GM19328 (cell line): ENCODE results near the gene IL23A.
"Not testable (repeated sequence)": the region's sequence is repeated elsewhere in the genome, so short reads cannot be mapped to it uniquely, and the experiment has no call there.

Source experiments
- ATAC-seq: cut with Tn5 transposase; IDR thresholded peaks from one replicate; pipeline ENCODE4 v1.9.1; 2021; ENCODE audit warnings: mild to moderate bottlenecking, moderate library complexity; ENCODE audit not compliant: unreplicated experiment

Gene IL23A

GRCh38 chr12:56338308-56339157 lies at the start of gene IL23A:
Gene IL23A (plus strand): TSS chr12:56338884. CDS start chr12:56339045, 161 bp downstream.
- no peak for ATAC-seq

- no peak for ATAC-seq
These were observed 44.9 kb upstream of the IL23A start for GRCh38 chr12:56293795-56294194.

DNA sequence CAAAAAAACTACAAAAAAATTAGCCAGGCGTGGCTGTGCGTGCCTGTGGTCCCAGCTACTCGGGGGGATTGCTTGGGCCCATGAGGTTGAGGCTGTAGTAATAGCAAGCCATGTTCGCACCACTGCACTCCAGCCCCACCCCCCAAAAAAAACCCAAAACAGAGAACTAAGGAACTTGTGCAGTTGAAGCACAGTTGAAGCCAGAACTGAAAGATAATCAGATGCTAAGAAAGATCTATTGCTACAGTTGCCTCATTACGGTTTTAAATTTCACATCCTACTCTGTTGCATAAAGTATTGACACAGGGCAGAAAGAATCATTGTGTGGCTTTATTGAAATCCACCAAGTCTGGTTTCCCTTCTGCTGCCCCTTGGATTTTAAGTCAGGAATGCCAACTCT lies 42.4 kb upstream of the IL23A start:
- no peak for ATAC-seq

DNA sequence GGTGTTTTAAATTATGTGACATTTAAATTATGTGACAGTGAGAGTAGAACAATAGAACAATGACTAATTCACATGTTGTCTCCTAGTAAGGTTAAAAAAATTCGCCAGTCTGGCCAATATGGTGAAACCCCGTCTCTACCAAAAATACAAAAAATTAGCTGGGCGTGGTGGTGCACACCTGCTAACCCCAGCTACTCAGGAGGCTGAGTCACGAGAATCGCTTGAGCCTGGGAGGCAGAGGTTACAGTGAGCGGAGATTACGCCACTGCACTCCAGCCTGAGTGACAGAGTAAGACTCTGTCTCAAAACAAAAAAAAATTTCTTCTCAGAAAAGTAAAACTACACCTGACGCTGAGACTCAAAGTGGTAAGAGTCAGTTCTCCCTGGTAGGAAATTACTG lies 41.3 kb upstream of the IL23A start:
- no peak for ATAC-seq

DNA sequence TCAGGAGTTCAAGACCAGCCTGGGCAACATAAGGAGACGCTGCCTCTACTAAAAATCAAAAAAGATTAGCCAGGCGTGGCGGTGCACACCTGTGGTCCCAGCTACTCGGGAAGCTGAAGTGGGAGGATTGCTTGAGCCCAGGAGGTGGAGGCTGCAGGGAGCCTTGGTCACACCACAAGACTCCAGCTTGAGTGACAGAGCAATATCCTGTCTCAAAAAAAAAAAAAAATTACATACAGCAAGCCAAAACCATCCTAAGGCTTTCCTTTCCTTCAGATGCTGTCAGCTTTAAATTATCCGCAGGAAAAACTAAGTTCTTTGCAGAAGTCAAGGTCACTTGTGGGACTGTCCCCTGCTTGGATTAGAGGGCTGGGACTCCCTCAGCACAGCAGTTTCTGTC lies 39.9 kb upstream of the IL23A start:
- no peak for ATAC-seq

- ATAC-seq = no peak
These were observed 39.3 kb upstream of the IL23A start for GRCh38 chr12:56299308-56299852.

DNA sequence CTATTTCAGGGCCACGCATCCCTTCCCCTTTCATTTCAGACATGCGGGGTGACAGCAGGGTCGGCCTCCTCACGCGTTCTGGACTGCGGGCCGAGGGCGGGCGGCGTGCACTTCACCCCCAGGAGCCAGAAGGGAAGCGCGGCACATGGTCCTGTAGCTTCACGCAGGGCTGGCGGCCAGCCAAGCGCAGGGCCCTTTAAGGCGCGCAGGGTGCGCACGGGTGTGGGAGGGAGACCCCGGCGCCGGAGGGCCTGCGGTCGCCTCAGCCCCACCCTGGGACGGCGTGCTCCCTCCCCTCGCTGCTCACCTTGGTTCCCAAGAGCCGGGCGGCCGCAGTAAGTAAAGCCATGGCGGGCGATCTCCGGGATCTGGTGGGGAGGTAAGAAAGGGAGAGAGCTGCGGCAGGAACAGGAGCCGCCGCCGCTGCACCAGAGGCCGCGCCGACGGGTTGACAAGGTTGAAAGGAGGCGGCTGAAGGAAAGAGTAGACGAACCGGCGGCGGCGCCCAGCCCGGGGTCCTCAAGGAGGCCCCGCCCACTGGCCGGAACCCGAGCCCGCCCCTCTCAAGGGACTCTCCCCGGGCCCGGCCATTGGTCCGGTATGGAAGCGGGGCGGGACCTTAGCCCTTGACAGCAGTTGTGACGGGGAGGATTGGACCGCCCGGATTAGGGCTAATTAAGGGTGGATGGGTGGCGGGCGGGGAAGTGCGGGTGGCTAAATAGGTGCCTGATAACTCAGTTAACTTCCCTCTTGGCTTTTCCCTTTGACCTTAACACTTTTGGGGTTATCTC lies 38.6 kb upstream of the IL23A start, which contains the start of gene CS:
CS (minus strand) TSS at position 478 of the 791 bp plus-strand sequence; CDS start at position 349, 129 bp downstream.
- ATAC-seq = peak; percentile 96

DNA sequence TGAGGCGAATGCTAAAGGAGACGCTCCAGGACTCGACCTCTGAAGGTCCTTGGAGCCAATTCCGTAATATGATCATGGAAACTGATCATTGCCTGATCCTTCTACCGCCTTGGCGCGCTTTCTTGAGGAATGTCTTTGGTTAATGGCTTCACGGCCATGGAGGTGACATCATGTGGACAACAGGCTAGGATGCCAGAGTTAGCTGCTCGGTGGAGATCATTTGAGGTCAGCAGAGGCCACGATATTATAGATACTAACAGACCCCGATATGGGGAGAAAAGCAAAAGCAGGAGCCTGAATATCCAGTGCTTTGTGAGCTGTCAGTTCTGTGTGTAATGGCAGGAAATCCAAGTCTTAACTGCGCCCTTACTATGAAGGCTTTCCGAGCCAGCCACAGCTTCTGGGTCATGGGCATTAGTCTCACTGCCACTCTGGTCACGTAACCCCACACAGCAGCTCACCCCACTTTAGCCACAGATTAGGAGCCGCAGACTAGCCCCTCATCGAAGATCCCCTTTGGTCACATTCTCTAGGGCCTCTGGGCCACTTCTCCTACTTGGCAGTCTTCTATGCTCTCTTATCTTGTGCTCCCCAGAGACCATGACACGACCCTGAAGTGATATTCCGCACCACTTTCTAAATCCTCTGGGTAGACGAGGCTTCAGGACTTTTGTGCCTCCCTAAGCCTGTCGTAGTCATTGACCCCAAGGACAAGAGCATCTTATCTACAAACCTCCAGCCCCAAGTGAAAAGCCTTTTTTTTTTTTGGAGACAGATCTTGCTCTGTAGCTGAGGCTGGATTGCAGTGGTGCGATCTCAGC lies 37.8 kb upstream of the IL23A start:
- no peak for ATAC-seq

DNA sequence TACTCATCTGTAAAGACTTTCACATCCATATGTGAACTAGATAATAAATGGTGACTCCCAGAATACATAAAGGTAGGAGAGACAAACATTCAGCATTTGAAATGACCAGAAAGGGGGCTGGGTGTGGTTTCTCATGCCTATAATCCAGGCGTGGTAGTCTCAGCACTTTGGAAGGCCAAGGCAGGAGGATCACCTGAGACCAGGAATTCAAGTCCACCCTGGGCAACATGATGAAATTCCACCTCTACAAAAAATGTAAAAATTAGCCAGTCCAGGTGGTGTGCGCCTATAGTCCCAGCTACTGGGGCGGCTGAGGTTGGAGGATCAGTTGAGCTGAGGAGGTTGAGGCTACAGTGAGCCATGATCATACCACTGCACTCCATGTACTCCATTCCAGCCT lies 34.4 kb upstream of the IL23A start:
- ATAC-seq = no peak

DNA sequence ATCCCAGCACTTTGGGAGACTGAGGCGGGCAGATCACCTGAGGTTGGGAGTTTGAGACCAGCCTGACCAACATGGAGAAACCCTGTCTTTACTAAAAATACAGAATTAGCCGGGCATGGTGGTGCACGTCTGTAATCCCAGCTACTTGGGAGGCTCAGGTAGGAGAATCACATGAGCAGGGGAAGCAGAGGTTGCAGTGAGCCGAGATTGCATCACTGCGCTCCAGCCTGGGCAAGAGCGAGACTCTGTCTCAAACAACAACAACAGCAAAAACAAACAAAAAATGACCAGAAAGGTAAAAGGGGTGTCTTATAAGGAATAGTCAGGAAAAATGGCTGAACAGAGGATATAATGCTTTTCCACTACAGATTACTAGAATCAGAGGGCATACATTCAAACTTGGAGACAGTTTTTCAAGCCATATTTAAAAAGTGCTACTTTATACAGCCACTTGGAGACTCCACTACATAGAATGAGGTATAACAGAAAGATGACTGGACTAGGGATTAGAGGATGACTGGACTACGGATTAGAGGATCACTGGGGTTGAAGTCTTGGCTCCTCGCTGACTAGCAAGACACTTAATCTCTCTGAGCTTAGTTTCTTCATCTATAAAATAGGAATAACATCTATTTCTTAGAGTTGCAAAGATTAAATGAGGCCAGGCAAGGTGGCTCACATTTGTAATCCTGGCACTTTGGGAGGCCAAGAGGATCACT lies 33.7 kb upstream of the IL23A start:
- no peak for ATAC-seq

GRCh38 chr12:56307221-56307965 lies 31.3 kb upstream of the IL23A start:
- ATAC-seq = no peak

DNA sequence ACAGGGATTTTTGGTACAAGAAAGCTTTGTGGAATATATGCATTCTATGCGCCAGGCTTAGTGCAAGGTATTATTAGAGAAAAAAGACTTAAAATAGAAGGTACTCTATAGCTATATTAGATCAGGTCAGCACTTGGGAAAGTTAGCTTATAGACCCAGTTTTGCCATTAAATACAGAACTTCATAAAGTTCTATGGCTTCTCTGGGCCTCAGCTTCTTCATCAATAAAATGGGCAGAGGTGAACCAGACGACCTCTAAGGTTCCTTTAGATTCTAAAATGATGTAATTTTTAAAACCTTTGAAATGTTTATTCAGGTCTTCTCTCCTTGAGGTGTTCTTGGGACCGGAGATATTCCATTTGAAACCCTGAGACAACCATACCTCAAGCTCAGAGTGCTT lies 30.0 kb upstream of the IL23A start:
- ATAC-seq = no peak

- ATAC-seq = no peak
These were observed 27.7 kb upstream of the IL23A start for GRCh38 chr12:56311003-56311402.

DNA sequence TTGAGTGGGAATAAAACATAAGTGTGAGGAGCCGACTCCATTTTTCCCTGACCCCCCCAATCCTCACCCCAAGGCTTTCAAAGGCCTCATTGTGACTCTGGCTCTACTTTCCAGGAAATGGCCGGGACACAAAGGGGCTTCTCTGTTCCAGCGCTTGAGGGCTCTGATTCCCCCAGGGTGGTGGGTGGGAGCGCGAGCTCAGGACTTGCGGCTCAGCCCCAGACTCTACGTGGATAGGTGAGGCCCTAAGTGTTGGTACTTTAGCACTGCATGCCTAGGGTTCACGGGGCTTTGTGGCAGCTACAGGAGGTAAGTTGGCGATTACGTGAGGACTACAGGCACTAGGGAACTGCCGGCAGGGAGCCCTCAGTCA lies 23.4 kb upstream of the IL23A start:
- ATAC-seq = no peak

GRCh38 chr12:56315622-56316473 lies 22.8 kb upstream of the IL23A start, which contains the start of gene CNPY2:
Gene CNPY2 (minus strand): TSS chr12:56315988. CDS start chr12:56315217, 771 bp downstream.
- peak; percentile 87 for ATAC-seq

- no peak for ATAC-seq
These were observed 21.0 kb upstream of the IL23A start for GRCh38 chr12:56317675-56318074.

DNA sequence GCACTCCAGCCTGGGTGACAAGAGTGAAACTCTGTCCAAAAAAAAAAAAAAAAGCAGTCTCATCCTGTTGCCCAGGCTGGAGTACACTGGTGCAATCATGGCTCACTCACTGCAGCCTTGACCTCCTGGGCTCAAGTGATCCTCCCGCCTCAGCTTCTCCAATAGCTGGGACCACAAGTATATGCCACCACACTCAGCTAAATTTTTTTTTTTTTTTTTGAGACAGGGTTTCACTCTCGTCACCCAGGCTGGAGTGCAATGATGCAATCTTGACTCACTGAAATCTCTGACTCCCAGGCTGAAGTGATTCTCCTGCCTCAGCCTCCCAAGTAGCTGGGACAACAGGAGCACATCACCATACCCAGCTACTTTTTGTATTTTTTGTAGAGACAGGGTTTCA lies 17.7 kb upstream of the IL23A start:
- ATAC-seq = no peak

GRCh38 chr12:56321610-56322009 lies 17.1 kb upstream of the IL23A start:
- ATAC-seq = not testable (repeated sequence)
